Upper lobe of right lung (tissue), 1 donor: ENCODE data around the gene NTHL1. TPM values are rescaled to one million over a fixed set of nuclear protein-coding genes. Genes with fewer than 3 reads are reported as not detected.

Experiments
- ATAC-seq: fragments of 200-7000 bp; cut with Tn5 transposase; one replicate; pipeline ENCODE4 v1.9.1; 2020; ENCODE audit warnings: mild to moderate bottlenecking, moderate library complexity
- DNase-seq: peaks from one replicate; pipeline ENCODE4 v3.0.0-alpha.2; 2020
- H3K27ac ChIP-seq: fragments of 200-600 bp; one replicate; pipeline ENCODE4 v1.8.0; 2022
- H3K27me3 ChIP-seq: fragments of 200-600 bp; one replicate; pipeline ENCODE4 v1.8.0; 2022; ENCODE audit warnings: mild to moderate bottlenecking
- H3K36me3 ChIP-seq: fragments of 200-600 bp; one replicate; pipeline ENCODE4 v1.8.0; 2022
- H3K4me1 ChIP-seq: fragments of 200-600 bp; one replicate; pipeline ENCODE4 v1.8.0; 2022
- H3K4me3 ChIP-seq: fragments of 200-600 bp; one replicate; pipeline ENCODE4 v1.8.0; 2022; ENCODE audit warnings: mild to moderate bottlenecking
- H3K9me3 ChIP-seq: fragments of 200-600 bp; one replicate; pipeline ENCODE4 v1.8.0; 2022
- intact Hi-C: fragments of 100-400 bp; cut with DNase I; formaldehyde crosslinking; loops from one replicate; pipeline ENCODE4 v1.11.0; 2022
- total RNA-seq: library from RNA; stranded (reverse); fragmentation: NEBNext Ultra II Directional; extraction: Animal tissue kit (Norgen Biotek cat#: 25700); gene quantifications from one replicate; pipeline ENCODE4 v1.2.1, GENCODE V29; 2021
- TF ChIP-seq, protein P1 (sequence below): fragments of 200-600 bp; IDR thresholded peaks from one replicate; pipeline ENCODE4 v1.8.0; 2022; ENCODE audit warnings: antibody characterized with exemption
- donor health status: DM: no; HTN: yes; CAD: no; lungs with severe emphysema.

The NTHL1 gene
- total RNA-seq, 1 donor from 2014 or later = 26.4 TPM

GRCh38 chr16:2002406-2003230, 45.0 kb downstream of the NTHL1 start:
- TF ChIP-seq, protein P1, sequence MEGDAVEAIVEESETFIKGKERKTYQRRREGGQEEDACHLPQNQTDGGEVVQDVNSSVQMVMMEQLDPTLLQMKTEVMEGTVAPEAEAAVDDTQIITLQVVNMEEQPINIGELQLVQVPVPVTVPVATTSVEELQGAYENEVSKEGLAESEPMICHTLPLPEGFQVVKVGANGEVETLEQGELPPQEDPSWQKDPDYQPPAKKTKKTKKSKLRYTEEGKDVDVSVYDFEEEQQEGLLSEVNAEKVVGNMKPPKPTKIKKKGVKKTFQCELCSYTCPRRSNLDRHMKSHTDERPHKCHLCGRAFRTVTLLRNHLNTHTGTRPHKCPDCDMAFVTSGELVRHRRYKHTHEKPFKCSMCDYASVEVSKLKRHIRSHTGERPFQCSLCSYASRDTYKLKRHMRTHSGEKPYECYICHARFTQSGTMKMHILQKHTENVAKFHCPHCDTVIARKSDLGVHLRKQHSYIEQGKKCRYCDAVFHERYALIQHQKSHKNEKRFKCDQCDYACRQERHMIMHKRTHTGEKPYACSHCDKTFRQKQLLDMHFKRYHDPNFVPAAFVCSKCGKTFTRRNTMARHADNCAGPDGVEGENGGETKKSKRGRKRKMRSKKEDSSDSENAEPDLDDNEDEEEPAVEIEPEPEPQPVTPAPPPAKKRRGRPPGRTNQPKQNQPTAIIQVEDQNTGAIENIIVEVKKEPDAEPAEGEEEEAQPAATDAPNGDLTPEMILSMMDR = no peak
- Histone ChIP-seq H3K4me1 (peaks cover 46% of the 10 kb centered on the region), H3K27me3 (no peaks in the 10 kb centered on the region), H3K4me3 (no peak overlapping the region), H3K27ac (no peak overlapping the region), H3K9me3 (no peaks in the 10 kb centered on the region), H3K36me3 (peaks cover 59% of the 10 kb centered on the region)
- intact Hi-C loops = no loop called here
- DNase-seq (no peak), ATAC-seq (no peak)

- intact Hi-C loops = no loop called here
- no peak for ATAC-seq
- no peak for DNase-seq
- Histone ChIP-seq H3K27me3 (no peaks in the 10 kb centered on the region), H3K9me3 (no peaks in the 10 kb centered on the region), H3K36me3 (peaks cover 68% of the 10 kb centered on the region), H3K27ac (no peak overlapping the region), H3K4me3 (no peak overlapping the region), H3K4me1 (peaks cover 37% of the 10 kb centered on the region)
- TF ChIP-seq, protein P1 = no peak
These were observed 45.9 kb downstream of the NTHL1 start for GRCh38 chr16:2001456-2002355.

GRCh38 chr16:2001035-2001434, 46.6 kb downstream of the NTHL1 start:
- intact Hi-C loops = no loop called here
- TF ChIP-seq, protein P1 = no peak
- Histone ChIP-seq H3K27me3 (no peaks in the 10 kb centered on the region), H3K27ac (no peak overlapping the region), H3K4me1 (peaks cover 34% of the 10 kb centered on the region), H3K9me3 (no peaks in the 10 kb centered on the region), H3K36me3 (peaks cover 70% of the 10 kb centered on the region), H3K4me3 (no peak overlapping the region)
- ATAC-seq (no peak), DNase-seq (no peak)

DNA sequence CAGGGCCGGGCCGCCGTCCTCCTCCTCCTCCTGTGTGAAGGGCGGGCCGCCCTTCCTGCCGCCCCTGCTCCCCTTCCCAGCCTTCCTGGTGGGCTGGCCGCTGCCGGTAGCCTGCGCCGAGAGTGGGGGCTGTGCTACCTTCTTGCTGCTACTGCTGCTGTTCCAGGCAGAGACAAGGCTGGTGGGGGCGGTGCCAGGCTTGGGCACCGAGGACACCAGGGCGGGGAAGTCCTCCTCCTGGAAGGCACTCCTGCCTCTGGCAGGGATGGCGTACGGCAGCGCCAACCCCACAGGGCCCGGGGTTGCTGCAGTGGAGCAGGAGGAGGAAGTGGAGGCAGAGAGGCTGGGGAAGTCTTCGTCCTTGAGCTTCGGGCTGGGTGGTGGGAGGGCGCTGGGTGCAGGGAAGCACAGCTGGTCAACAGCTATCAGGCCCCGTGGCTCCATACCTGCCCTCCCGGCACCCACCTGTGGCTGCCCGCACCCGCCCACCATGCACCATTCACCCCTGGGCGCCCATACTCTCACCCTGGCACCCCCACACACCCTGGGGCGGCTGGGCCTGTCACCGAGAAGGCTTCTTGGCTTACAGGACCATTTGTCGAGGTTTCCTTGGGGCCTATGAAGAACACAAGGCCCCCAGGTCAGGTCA, 47.6 kb downstream of the NTHL1 start:
- no peak overlapping the region for H3K27ac ChIP-seq
- TF ChIP-seq, protein P1 = no peak
- no peaks in the 10 kb centered on the region for H3K9me3 ChIP-seq
- no peak overlapping the region for H3K4me3 ChIP-seq
- H3K27me3 ChIP-seq = no peaks in the 10 kb centered on the region
- peaks cover 24% of the 10 kb centered on the region for H3K4me1 ChIP-seq
- H3K36me3 ChIP-seq = peaks cover 70% of the 10 kb centered on the region
- ATAC-seq (no peak), DNase-seq (no peak)
- intact Hi-C loops = no loop called here

DNA sequence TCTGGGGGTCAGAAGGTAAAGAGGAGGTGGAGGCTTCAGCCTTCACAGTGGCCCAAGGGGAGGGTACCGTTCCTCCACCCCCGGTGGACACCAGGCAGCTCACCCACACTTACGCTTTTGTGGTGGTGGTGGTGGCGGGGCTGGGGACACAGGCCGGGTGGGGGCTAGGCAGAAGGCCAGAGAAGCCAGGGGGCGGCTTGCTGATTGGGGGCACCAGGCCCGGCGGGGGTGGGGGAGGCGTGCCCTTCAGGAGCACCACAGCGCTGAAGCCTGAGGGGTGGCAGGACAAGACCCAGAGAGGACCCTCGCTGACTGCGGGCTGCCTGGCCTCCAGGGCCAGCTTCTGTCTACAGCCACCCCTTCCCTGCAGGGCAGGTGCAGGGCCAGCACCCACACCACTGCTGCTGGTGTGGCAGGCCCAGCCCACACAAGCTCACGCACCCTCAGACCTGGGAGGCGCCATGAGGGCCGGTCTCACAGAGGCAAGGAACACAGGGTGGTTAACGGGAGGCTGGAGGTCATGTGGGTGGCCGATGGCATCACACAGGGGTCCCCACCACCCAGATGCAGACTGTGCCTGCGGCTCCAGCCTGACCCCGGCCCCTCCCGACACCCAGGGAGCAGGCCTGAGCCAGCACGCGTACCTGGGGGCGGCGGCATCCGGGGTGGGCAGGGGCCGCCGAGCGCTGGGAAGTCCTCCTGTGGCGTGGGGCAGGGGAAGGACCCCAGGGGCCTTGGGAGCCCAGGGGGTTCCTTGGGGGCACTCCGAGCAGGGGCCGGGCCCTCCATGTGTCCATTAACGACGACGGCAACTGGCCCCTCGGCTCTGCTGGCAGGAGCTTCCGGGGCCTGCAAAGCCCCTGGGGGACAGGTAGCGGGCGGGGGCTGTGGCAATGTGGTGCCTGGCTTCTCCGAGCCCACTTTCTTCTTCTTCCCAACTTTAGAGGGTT, 48.5 kb downstream of the NTHL1 start:
- DNase-seq = no peak
- peaks cover 70% of the 10 kb centered on the region for H3K36me3 ChIP-seq
- H3K27ac ChIP-seq = no peak overlapping the region
- H3K4me1 ChIP-seq = peaks cover 15% of the 10 kb centered on the region
- H3K4me3 ChIP-seq = no peak overlapping the region
- TF ChIP-seq, protein P1 = no peak
- no peaks in the 10 kb centered on the region for H3K27me3 ChIP-seq
- H3K9me3 ChIP-seq = no peaks in the 10 kb centered on the region
- intact Hi-C loops = no loop called here
- ATAC-seq = no peak
